Karpas-422 (cell line): ENCODE results near the gene SFT2D2. TPM values are rescaled to one million over a fixed set of nuclear protein-coding genes. Genes with fewer than 3 reads are reported as not detected.
"Not testable (repeated sequence)": the region's sequence is repeated elsewhere in the genome, so short reads cannot be mapped to it uniquely, and the experiment has no call there.

ENCODE experiments used
- DNase-seq: peaks from one replicate; pipeline ENCODE4 v3.0.0-alpha.2; 2015
- H2AFZ ChIP-seq: fragments of 200-600 bp; sonication (generic); 2 replicates; pipeline ENCODE4 v1.6.1; 2014; ENCODE audit warnings: antibody characterized with exemption, low read length, mixed read lengths
- H3K27ac ChIP-seq: fragments of 200-600 bp; sonication (generic); 2 replicates; pipeline ENCODE4 v1.5.1; 2014; ENCODE audit warnings: mild to moderate bottlenecking, low read length, moderate library complexity
- H3K27me3 ChIP-seq: fragments of 200-600 bp; sonication (generic); 2 replicates; pipeline ENCODE4 v1.6.1; 2014; ENCODE audit warnings: low read length, mixed read lengths
- H3K36me3 ChIP-seq: fragments of 200-600 bp; sonication (generic); 2 replicates; pipeline ENCODE4 v1.6.1; 2014; ENCODE audit warnings: low read length, mixed read lengths; ENCODE audit not compliant: insufficient read depth
- H3K4me1 ChIP-seq: fragments of 200-600 bp; sonication (generic); 2 replicates; pipeline ENCODE4 v1.6.1; 2014; ENCODE audit warnings: mild to moderate bottlenecking, low read length, mixed read lengths
- H3K4me2 ChIP-seq: fragments of 200-600 bp; sonication (generic); 2 replicates; pipeline ENCODE4 v1.6.1; 2014; ENCODE audit warnings: low read length, low read depth, mild to moderate bottlenecking; ENCODE audit not compliant: poor library complexity, severe bottlenecking
- H3K4me3 ChIP-seq: fragments of 200-600 bp; sonication (generic); 2 replicates; pipeline ENCODE4 v1.5.1; 2014; ENCODE audit warnings: mild to moderate bottlenecking, antibody characterized with exemption, low read length, mixed read lengths
- H3K79me2 ChIP-seq: fragments of 200-600 bp; sonication (generic); 2 replicates; pipeline ENCODE4 v1.6.1; 2014; ENCODE audit warnings: mild to moderate bottlenecking, low read length, mixed read lengths
- H3K9ac ChIP-seq: fragments of 200-600 bp; sonication (generic); 2 replicates; pipeline ENCODE4 v1.6.0; 2014; ENCODE audit warnings: low read length
- H3K9me2 ChIP-seq: fragments of 200-600 bp; sonication (generic), shearing (Covaris generic); replicated peaks from 2 replicates; pipeline ENCODE4 v1.6.0; 2014; ENCODE audit warnings: mild to moderate bottlenecking, low read length, moderate library complexity; ENCODE audit not compliant: insufficient read depth
- H3K9me3 ChIP-seq: fragments of 300-700, 200-600 bp; sonication (generic); 2 replicates; pipeline ENCODE4 v1.6.1; 2014; ENCODE audit warnings: low read length, mixed read lengths
- H4K20me1 ChIP-seq: fragments of 200-600 bp; sonication (generic); 2 replicates; pipeline ENCODE4 v1.6.1; 2014; ENCODE audit warnings: mild to moderate bottlenecking, antibody characterized with exemption, low read length, low read depth; ENCODE audit not compliant: insufficient read depth
- total RNA-seq: library from RNA; depleted of rRNA; stranded (reverse); fragments of >200 nt; shearing (Covaris generic); gene quantifications from 2 replicates; pipeline ENCODE4 v1.2.3, GENCODE V29; 2014; ENCODE audit warnings: low replicate concordance; rRNA removed

The SFT2D2 gene
- total RNA-seq, result 20.3 and 41.1 TPM in 2 replicates

DNA sequence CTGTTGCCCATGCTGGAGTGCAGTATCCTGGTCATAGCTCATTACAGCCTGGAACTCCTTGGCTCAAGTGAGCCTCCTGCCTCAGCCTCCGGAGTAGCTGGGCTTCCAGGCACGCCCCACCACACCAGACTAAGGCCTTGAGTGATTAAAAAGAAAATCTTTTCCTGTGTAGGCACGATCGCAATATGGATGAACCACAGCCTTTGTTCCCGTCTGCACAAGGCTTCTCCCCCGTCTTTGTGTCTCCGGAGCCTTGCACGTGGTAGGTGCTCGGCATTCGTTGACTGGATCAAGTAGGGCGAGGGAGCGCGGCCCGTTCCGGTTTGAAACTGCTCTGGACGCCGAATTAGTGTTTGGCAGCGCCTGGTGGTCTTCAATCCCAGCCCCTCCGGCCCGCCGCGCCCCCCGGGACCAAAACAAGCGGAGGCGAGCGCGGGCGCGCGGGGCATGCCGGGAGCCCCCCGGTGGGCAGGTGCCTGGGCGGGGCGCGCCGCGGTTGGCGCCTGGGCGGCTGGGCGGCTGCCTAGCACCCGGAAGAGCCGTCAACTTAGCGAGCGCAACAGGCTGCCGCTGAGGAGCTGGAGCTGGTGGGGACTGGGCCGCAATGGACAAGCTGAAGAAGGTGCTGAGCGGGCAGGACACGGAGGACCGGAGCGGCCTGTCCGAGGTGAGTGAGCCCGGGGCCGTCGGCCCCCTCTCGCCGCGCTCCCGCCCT, at the start of gene SFT2D2:
Gene SFT2D2, plus strand, starts transcription at position 529 of the 715 bp plus-strand sequence. Its CDS starts 76 bp downstream, at position 605.
- peak within 1 kb of the TSS; percentile 85 for H2AFZ ChIP-seq
- DNase-seq, result peak; percentile 94
- H3K4me3 ChIP-seq, result peak within 1 kb of the TSS; percentile 97
- H3K9me3 ChIP-seq, result no peaks in the 10 kb centered on the region
- no peaks in the 10 kb centered on the region; the same call in 1 of the 2 replicates for H3K27me3 ChIP-seq
- peaks cover 48% of the 10 kb centered on the region for H3K79me2 ChIP-seq
- H3K4me1 ChIP-seq, result peaks cover 38% of the 10 kb centered on the region
- H4K20me1 ChIP-seq, result peaks cover 9% of the 10 kb centered on the region; the same call in 1 of the 2 replicates
- H3K9me2 ChIP-seq, result no peaks in the 10 kb centered on the region
- H3K9ac ChIP-seq, result peak within 1 kb of the TSS; percentile 97
- peak within 1 kb of the TSS; percentile 74 for H3K4me2 ChIP-seq
- peak within 1 kb of the TSS; percentile 42 for H3K27ac ChIP-seq
- peaks cover 19% of the 10 kb centered on the region for H3K36me3 ChIP-seq

- peaks cover 12% of the 10 kb centered on the region for H3K4me1 ChIP-seq
- no peaks in the 10 kb centered on the region; the same call in 1 of the 2 replicates for H4K20me1 ChIP-seq
- no peaks in the 10 kb centered on the region; the same call in 1 of the 2 replicates for H3K9me2 ChIP-seq
- no peak for DNase-seq
- peak overlapping the region; percentile 48 for H3K27ac ChIP-seq
- peaks cover 43% of the 10 kb centered on the region for H3K79me2 ChIP-seq
- H2AFZ ChIP-seq, result peak overlapping the region; percentile 94
- no peaks in the 10 kb centered on the region for H3K27me3 ChIP-seq
- H3K36me3 ChIP-seq, result no peaks in the 10 kb centered on the region; the same call in 1 of the 2 replicates
- H3K4me3 ChIP-seq, result peak overlapping the region; percentile 86
- H3K4me2 ChIP-seq, result peak overlapping the region; percentile 86
- peak overlapping the region; percentile 93 for H3K9ac ChIP-seq
- H3K9me3 ChIP-seq, result no peaks in the 10 kb centered on the region
Measured at GRCh38 chr1:168178227-168178637, 47.6 kb upstream of the SFT2D2 start.

DNA sequence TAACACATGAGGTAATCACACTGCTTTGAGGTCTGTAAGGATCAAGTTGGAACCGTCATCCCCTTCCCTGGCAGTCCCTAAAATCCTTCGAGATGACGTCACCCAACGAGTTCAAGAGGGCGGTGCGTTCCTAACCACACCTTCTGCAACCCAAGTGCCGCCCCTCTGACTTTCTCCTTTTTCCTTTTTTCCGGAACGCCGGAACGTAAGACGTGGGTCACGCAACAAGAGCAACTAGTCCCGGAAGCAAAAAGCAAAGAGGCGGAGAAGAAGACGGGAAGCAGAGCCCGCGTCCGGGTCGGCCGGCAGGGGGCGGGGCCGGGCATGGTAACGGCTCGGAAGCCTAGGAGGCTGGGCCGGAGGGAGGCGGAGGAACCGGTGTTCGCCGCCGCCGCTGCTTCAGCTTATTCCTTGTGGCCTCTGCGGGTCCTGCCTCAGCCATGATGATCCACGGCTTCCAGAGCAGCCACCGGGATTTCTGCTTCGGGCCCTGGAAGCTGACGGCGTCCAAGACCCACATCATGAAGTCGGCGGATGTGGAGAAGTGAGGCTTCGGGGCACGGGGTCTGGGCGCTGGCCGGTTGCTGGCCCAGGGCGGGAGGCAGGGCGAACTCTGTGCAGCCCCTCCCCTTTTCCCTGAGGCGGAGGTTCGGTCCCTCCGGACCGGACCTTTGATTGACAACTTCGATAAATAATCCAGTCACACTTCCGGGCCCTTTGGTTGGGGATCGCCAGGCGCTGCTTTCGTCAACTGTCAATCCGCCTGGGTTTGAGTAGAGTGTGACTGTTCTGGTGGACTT, 47.0 kb upstream of the SFT2D2 start, which contains the start of gene TIPRL:
Gene TIPRL, plus strand, starts transcription at position 325 of the 800 bp plus-strand sequence. Its CDS starts 116 bp downstream, at position 441.
- Histone ChIP-seq H2AFZ (peak within 1 kb of the TSS; percentile 94), H3K4me3 (peak within 1 kb of the TSS; percentile 86), H3K27me3 (no peaks in the 10 kb centered on the region), H3K9me3 (no peaks in the 10 kb centered on the region), H4K20me1 (no peaks in the 10 kb centered on the region; the same call in 1 of the 2 replicates), H3K27ac (peak within 1 kb of the TSS; percentile 84), H3K4me1 (peaks cover 12% of the 10 kb centered on the region), H3K79me2 (peaks cover 49% of the 10 kb centered on the region), H3K9me2 (no peaks in the 10 kb centered on the region; the same call in 1 of the 2 replicates), H3K36me3 (peaks cover 3% of the 10 kb centered on the region), H3K9ac (peak within 1 kb of the TSS; percentile 93), H3K4me2 (peak within 1 kb of the TSS; percentile 86)
- peak; percentile 98 for DNase-seq

- DNase-seq, result peak; percentile 67
- Histone ChIP-seq H3K9ac (peak overlapping the region; percentile 93), H3K79me2 (peaks cover 56% of the 10 kb centered on the region), H3K4me2 (peak overlapping the region; percentile 86), H3K36me3 (peaks cover 8% of the 10 kb centered on the region), H3K4me1 (peaks cover 12% of the 10 kb centered on the region), H2AFZ (peak overlapping the region; percentile 44), H3K27ac (peak overlapping the region; percentile 84), H3K9me2 (no peaks in the 10 kb centered on the region), H4K20me1 (no peaks in the 10 kb centered on the region; the same call in 1 of the 2 replicates), H3K27me3 (no peaks in the 10 kb centered on the region), H3K9me3 (no peaks in the 10 kb centered on the region), H3K4me3 (peak overlapping the region; percentile 86)
Measured at GRCh38 chr1:168179438-168180147, 46.2 kb upstream of the SFT2D2 start.

DNA sequence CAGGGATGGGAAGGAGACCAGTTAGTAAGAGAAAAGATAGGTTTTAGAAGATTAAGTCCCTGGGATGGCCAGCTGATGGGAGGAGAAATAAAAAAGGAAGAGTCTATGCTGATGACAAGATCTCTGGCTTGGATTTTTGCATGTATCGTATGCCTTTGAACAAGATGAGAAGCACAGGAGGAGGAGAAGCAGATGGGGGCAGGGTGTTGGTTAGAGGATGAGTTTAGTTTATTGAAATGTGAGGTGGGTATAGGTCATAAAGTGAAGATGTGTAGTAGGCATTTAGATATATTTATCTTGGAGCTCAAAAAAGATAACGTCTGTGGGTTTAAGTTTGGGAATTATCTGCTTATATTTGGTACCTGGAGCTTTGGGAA, 45.7 kb upstream of the SFT2D2 start:
- peak overlapping the region; percentile 86 for H3K4me3 ChIP-seq
- H3K9me2 ChIP-seq, result no peaks in the 10 kb centered on the region
- H3K27ac ChIP-seq, result peak overlapping the region; percentile 84
- H3K36me3 ChIP-seq, result peaks cover 13% of the 10 kb centered on the region
- no peak overlapping the region for H2AFZ ChIP-seq
- H4K20me1 ChIP-seq, result no peaks in the 10 kb centered on the region; the same call in 1 of the 2 replicates
- peak overlapping the region; percentile 93 for H3K9ac ChIP-seq
- peak; percentile 65 for DNase-seq
- H3K9me3 ChIP-seq, result no peaks in the 10 kb centered on the region
- H3K4me1 ChIP-seq, result peaks cover 12% of the 10 kb centered on the region
- H3K27me3 ChIP-seq, result no peaks in the 10 kb centered on the region
- peak overlapping the region; percentile 86 for H3K4me2 ChIP-seq
- peaks cover 61% of the 10 kb centered on the region for H3K79me2 ChIP-seq

DNA sequence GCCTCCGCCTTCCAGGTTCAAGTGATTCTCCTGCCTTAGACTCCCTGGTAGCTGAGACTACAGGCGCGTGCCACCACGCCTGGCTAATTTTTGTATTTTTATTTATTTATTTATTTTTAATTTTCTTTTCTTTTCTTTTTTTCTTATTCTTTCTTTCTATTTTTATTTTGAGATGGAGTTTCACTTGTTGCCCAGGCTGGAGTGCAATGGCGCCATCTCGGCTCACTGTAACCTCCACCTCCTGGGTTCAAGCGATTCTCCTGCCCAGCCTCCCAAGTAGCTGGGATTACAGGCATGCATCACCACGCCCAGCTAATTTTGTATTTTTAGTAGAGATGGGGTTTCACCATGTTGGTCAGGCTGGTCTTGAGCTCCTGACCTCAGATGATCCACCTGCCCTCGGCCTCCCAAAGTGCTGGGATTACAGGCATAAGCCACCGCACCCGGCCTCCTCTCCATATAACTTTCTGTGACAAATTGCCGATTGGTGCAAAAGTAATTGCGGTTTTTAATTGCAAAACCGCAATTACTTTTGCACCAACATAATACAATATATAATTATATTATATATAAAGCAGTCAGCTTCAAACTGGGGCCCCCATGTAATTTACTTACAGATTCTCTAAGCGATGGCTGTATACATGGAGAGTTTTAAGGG, 44.6 kb upstream of the SFT2D2 start:
- not testable (repeated sequence) for H2AFZ ChIP-seq, H3K9ac ChIP-seq, H3K27ac ChIP-seq, H3K9me3 ChIP-seq, H3K27me3 ChIP-seq, DNase-seq, H3K4me2 ChIP-seq, H3K4me3 ChIP-seq, H3K9me2 ChIP-seq, H4K20me1 ChIP-seq
- H3K36me3 ChIP-seq, result peaks cover 15% of the 10 kb centered on the region
- H3K4me1 ChIP-seq, result peaks cover 12% of the 10 kb centered on the region
- H3K79me2 ChIP-seq, result peaks cover 64% of the 10 kb centered on the region

GRCh38 chr1:168187177-168187576, 38.6 kb upstream of the SFT2D2 start:
- no peak for DNase-seq
- no peak overlapping the region for H3K9ac ChIP-seq
- H3K27ac ChIP-seq, result no peak overlapping the region
- H3K36me3 ChIP-seq, result peaks cover 19% of the 10 kb centered on the region
- H3K4me3 ChIP-seq, result no peak overlapping the region
- H3K79me2 ChIP-seq, result peaks cover 72% of the 10 kb centered on the region
- H3K27me3 ChIP-seq, result no peaks in the 10 kb centered on the region
- no peaks in the 10 kb centered on the region for H3K4me1 ChIP-seq
- no peak overlapping the region for H3K4me2 ChIP-seq
- H3K9me3 ChIP-seq, result no peaks in the 10 kb centered on the region
- H3K9me2 ChIP-seq, result no peaks in the 10 kb centered on the region
- H2AFZ ChIP-seq, result no peak overlapping the region
- no peaks in the 10 kb centered on the region for H4K20me1 ChIP-seq
